Effector CD8-positive, alpha-beta T cell (primary cell): Measurements from ENCODE around the gene USP24.
A peak's percentile ranks its signal among the peaks of the same experiment; 100 is the strongest.
"Not testable (repeated sequence)": the region's sequence is repeated elsewhere in the genome, so short reads cannot be mapped to it uniquely, and the experiment has no call there.

ENCODE experiments used
- DNase-seq: peaks from one replicate; lab custom pipeline; 2025; lab: John Stamatoyannopoulos, UW

USP24 gene

GRCh38 chr1:55038974-55039341 lies 176.2 kb downstream of the USP24 start:
- DNase-seq: no peak

GRCh38 chr1:55038552-55038838 lies 176.7 kb downstream of the USP24 start:
- DNase-seq: no peak

GRCh38 chr1:55037733-55038551 lies 177.2 kb downstream of the USP24 start:
- DNase-seq: no peak

- no peak for DNase-seq
Observed at GRCh38 chr1:55035904-55036303, 179.3 kb downstream of the USP24 start.

- no peak for DNase-seq
Observed at GRCh38 chr1:55034476-55035133, 180.6 kb downstream of the USP24 start.

GRCh38 chr1:55033265-55033614 lies 181.9 kb downstream of the USP24 start:
- no peak for DNase-seq

GRCh38 chr1:55031098-55031497 lies 184.1 kb downstream of the USP24 start:
- DNase-seq: not testable (repeated sequence)

GRCh38 chr1:55026682-55027081 lies 188.5 kb downstream of the USP24 start:
- not testable (repeated sequence) for DNase-seq

- DNase-seq: not testable (repeated sequence)
Observed at GRCh38 chr1:55024163-55024562, 191.0 kb downstream of the USP24 start.

- peak; percentile 13 for DNase-seq
Observed at GRCh38 chr1:55021942-55022546, 193.1 kb downstream of the USP24 start.

GRCh38 chr1:55018395-55018794 lies 196.8 kb downstream of the USP24 start:
- no peak for DNase-seq
